HepG2 (cell line): ENCODE results near the gene C11orf24. TPM values are rescaled to one million over a fixed set of nuclear protein-coding genes. Genes with fewer than 3 reads are reported as not detected.
A peak's percentile ranks its signal among the peaks of the same experiment; 100 is the strongest.

Experiments used
- ATRX ChIP-seq: sonication (generic); formaldehyde crosslinking; IDR thresholded peaks from 2 replicates; pipeline ENCODE4 v1.4.0; 2020; ENCODE audit warnings: missing genetic modification reagents, borderline replicate concordance
- CAMTA2 ChIP-seq: sonication (generic); formaldehyde crosslinking; IDR thresholded peaks from 2 replicates; pipeline ENCODE4 v1.4.0; 2020; ENCODE audit warnings: mild to moderate bottlenecking, missing genetic modification reagents, borderline replicate concordance
- CEBPZ ChIP-seq: IDR thresholded peaks from 2 replicates; pipeline ENCODE4 v1.6.1; 2012; ENCODE audit warnings: low read length, improper control_type of control experiment
- FLYWCH1 ChIP-seq: sonication (generic); formaldehyde crosslinking; IDR thresholded peaks from 2 replicates; pipeline ENCODE4 v1.8.1; 2023; ENCODE audit warnings: mild to moderate bottlenecking, missing genetic modification reagents
- HNRNPL ChIP-seq: fragments of 200-400 bp; formaldehyde crosslinking; IDR thresholded peaks from 2 replicates; pipeline ENCODE4 v1.6.1; 2017; ENCODE audit warnings: mild to moderate bottlenecking, low read depth, low read length
- JUND ChIP-seq: sonication (generic); formaldehyde crosslinking; IDR thresholded peaks from 2 replicates; pipeline ENCODE4 v1.8.0; 2022; ENCODE audit warnings: mild to moderate bottlenecking, missing genetic modification reagents
- KMT2B ChIP-seq: IDR thresholded peaks from 2 replicates; pipeline ENCODE4 v1.6.1; 2016; ENCODE audit warnings: missing genetic modification reagents, missing compliant biosample characterization
- PPARG ChIP-seq: conservative IDR thresholded peaks from 2 replicates; pipeline ENCODE4 v1.6.1; 2016; ENCODE audit warnings: missing biosample characterization, missing genetic modification reagents
- SIX4 ChIP-seq: sonication (generic); formaldehyde crosslinking; IDR thresholded peaks from 2 replicates; pipeline ENCODE4 v1.4.0; 2020; ENCODE audit warnings: missing genetic modification reagents
- ZBTB7B ChIP-seq: sonication (generic); formaldehyde crosslinking; IDR thresholded peaks from 2 replicates; pipeline ENCODE4 v1.4.0; 2020; ENCODE audit warnings: missing genetic modification reagents
- ZNF318 ChIP-seq: sonication (generic); formaldehyde crosslinking; IDR thresholded peaks from 2 replicates; pipeline ENCODE4 v1.4.0; 2020; ENCODE audit warnings: mild to moderate bottlenecking, missing genetic modification reagents
- polyA plus RNA-seq, 8 experiments: library from polyadenylated mRNA; depleted of rRNA in 3 of 8; stranded (reverse) in 7 of 8; unstranded in 1 of 8; fragments of >200 nt; fragmentation: Illumina TruSeq in 4 of 8; extraction: Trizol in 4 of 8; gene quantifications; 2 replicates each; pipeline versions ENCODE4 v1.2.1 to v1.2.3, GENCODE V29; 2011 to 2016; ENCODE audit warnings: low read depth in 4 of 8, missing spikeins in 1 of 8, mixed read lengths in 1 of 8; ENCODE audit not compliant: insufficient read depth in 1 of 8
- total RNA-seq, 5 experiments: library from RNA; depleted of rRNA; stranded (reverse); fragments of >200 nt; fragmentation: Illumina TruSeq; extraction: Trizol; gene quantifications; 2 replicates each; pipeline ENCODE4 v1.2.3, GENCODE V29; 2016; ENCODE audit warnings: low read depth in 1 of 5
- TF ChIP-seq, protein P1 (sequence below): sonication (generic); formaldehyde crosslinking; conservative IDR thresholded peaks from 2 replicates; pipeline ENCODE4 v1.8.0; 2022; ENCODE audit warnings: low read depth, missing genetic modification reagents
- TF ChIP-seq, protein P2 (sequence below): sonication (generic); formaldehyde crosslinking; IDR thresholded peaks from 2 replicates; pipeline ENCODE4 v1.4.0; 2020; ENCODE audit warnings: missing genetic modification reagents, borderline replicate concordance

The C11orf24 gene
- total and polyA plus RNA-seq, 2 of the 13 experiments (the other 11 are each of a cell fraction or from before 2014, with no cell fraction given), result 52.9 to 55.5 TPM

DNA sequence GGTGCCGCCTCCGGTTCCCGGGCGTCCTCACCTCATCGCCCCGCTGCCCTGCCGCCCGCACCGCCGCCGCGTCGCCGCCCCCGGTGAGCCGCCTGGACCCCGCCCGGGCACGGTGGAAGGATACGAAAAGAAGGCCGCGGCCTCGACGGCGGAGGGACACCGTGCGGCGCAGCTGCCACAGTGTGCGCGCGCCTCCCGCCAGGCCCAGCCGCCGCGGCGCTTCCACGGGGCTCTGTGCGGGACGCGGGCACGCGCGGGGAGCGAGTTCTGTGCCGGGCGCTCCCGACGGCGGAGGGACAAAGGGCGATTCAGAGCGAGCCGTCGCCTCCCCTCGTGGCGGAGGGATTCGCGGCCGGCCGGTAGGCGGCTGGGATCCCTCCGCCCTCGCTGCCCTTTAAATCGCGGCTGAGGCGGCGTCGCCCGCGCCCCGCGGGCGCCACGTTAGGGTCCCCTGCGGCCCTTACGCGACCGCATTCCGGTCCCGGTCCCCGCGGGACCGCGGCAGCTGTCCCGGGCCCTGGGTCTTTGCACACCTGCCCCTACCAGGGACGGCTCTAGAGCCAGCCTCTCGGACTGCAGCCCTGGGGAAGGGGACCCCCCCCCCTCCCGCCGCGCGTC is 58.1 kb downstream of the C11orf24 start (continued):
- TF ChIP-seq PPARG (CRISPR knock-in tag) (no peak), JUND (0 out of 2 replicates have a peak, but pooled peaks have one; percentile 58), FLYWCH1 (CRISPR knock-in tag) (no peak), ATRX (no peak), HNRNPL (peak; percentile 55; the same call in 1 of the 2 replicates), KMT2B (0 out of 2 replicates have a peak, but pooled peaks have one; percentile 31), CEBPZ (no peak), ZNF318 (CRISPR knock-in tag) (no peak), ZBTB7B (CRISPR knock-in tag) (peak; percentile 80), SIX4 (CRISPR knock-in tag) (no peak), CAMTA2 (CRISPR knock-in tag) (no peak)
- TF ChIP-seq, protein P1, sequence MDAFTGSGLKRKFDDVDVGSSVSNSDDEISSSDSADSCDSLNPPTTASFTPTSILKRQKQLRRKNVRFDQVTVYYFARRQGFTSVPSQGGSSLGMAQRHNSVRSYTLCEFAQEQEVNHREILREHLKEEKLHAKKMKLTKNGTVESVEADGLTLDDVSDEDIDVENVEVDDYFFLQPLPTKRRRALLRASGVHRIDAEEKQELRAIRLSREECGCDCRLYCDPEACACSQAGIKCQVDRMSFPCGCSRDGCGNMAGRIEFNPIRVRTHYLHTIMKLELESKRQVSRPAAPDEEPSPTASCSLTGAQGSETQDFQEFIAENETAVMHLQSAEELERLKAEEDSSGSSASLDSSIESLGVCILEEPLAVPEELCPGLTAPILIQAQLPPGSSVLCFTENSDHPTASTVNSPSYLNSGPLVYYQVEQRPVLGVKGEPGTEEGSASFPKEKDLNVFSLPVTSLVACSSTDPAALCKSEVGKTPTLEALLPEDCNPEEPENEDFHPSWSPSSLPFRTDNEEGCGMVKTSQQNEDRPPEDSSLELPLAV (CRISPR knock-in tag), result no peak
- TF ChIP-seq, protein P2, sequence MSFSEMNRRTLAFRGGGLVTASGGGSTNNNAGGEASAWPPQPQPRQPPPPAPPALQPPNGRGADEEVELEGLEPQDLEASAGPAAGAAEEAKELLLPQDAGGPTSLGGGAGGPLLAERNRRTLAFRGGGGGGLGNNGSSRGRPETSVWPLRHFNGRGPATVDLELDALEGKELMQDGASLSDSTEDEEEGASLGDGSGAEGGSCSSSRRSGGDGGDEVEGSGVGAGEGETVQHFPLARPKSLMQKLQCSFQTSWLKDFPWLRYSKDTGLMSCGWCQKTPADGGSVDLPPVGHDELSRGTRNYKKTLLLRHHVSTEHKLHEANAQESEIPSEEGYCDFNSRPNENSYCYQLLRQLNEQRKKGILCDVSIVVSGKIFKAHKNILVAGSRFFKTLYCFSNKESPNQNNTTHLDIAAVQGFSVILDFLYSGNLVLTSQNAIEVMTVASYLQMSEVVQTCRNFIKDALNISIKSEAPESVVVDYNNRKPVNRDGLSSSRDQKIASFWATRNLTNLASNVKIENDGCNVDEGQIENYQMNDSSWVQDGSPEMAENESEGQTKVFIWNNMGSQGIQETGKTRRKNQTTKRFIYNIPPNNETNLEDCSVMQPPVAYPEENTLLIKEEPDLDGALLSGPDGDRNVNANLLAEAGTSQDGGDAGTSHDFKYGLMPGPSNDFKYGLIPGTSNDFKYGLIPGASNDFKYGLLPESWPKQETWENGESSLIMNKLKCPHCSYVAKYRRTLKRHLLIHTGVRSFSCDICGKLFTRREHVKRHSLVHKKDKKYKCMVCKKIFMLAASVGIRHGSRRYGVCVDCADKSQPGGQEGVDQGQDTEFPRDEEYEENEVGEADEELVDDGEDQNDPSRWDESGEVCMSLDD (CRISPR knock-in tag), result peak; percentile 80
